Measurements from ENCODE around the gene DCDC2. TPM values are rescaled to one million over a fixed set of nuclear protein-coding genes. Genes with fewer than 3 reads are reported as not detected.

Gene DCDC2
- total RNA-seq, 1 donor from 2014 or later, result not detected

- Mint-ChIP-seq H3K4me1 (ENCODE audit: low read depth, unreplicated experiment) (peaks cover 4% of the 10 kb centered on the region), H3K27ac (ENCODE audit: unreplicated experiment) (no peak overlapping the region), H3K9me3 (ENCODE audit: unreplicated experiment) (peaks cover 6% of the 10 kb centered on the region), H3K36me3 (ENCODE audit: unreplicated experiment) (no peaks in the 10 kb centered on the region), H3K27me3 (ENCODE audit: unreplicated experiment) (peaks cover 5% of the 10 kb centered on the region), H3K4me3 (ENCODE audit: unreplicated experiment) (peak overlapping the region; percentile 80)
- TF ChIP-seq CTCF (IDR thresholded peaks at IDR 0.05; ENCODE audit: partially characterized antibody, unreplicated experiment), result no peak
- no peak for DNase-seq
Observed at GRCh38 chr6:24358219-24358821, 461 bp upstream of the DCDC2 start.

- no peaks in the 10 kb centered on the region for H3K36me3 Mint-ChIP-seq (ENCODE audit: unreplicated experiment)
- peaks cover 5% of the 10 kb centered on the region for H3K27me3 Mint-ChIP-seq (ENCODE audit: unreplicated experiment)
- H3K4me3 Mint-ChIP-seq (ENCODE audit: unreplicated experiment), result no peak overlapping the region
- no peak for TF ChIP-seq CTCF (IDR thresholded peaks at IDR 0.05; ENCODE audit: partially characterized antibody, unreplicated experiment)
- H3K27ac Mint-ChIP-seq (ENCODE audit: unreplicated experiment), result no peak overlapping the region
- H3K4me1 Mint-ChIP-seq (ENCODE audit: low read depth, unreplicated experiment), result peaks cover 4% of the 10 kb centered on the region
- H3K9me3 Mint-ChIP-seq (ENCODE audit: unreplicated experiment), result peaks cover 6% of the 10 kb centered on the region
- DNase-seq, result no peak
Observed at GRCh38 chr6:24356310-24356973, 1.4 kb downstream of the DCDC2 start.

- H3K4me3 Mint-ChIP-seq (ENCODE audit: unreplicated experiment), result no peak overlapping the region
Observed at GRCh38 chr6:24355393-24355792, 2.5 kb downstream of the DCDC2 start.

GRCh38 chr6:24353861-24354260 lies 4.0 kb downstream of the DCDC2 start:
- Mint-ChIP-seq H3K9me3 (ENCODE audit: unreplicated experiment) (peaks cover 4% of the 10 kb centered on the region), H3K36me3 (ENCODE audit: unreplicated experiment) (no peaks in the 10 kb centered on the region), H3K4me3 (ENCODE audit: unreplicated experiment) (no peak overlapping the region), H3K27me3 (ENCODE audit: unreplicated experiment) (no peaks in the 10 kb centered on the region), H3K27ac (ENCODE audit: unreplicated experiment) (no peak overlapping the region), H3K4me1 (ENCODE audit: low read depth, unreplicated experiment) (peaks cover 2% of the 10 kb centered on the region)
- DNase-seq, result no peak
- no peak for TF ChIP-seq CTCF (IDR thresholded peaks at IDR 0.05; ENCODE audit: partially characterized antibody, unreplicated experiment)

More at GRCh38 chr6:24355393-24355792, 2.5 kb downstream of the DCDC2 start:
- no peak for DNase-seq
- H3K9me3 Mint-ChIP-seq (ENCODE audit: unreplicated experiment), result peaks cover 6% of the 10 kb centered on the region
- TF ChIP-seq CTCF (IDR thresholded peaks at IDR 0.05; ENCODE audit: partially characterized antibody, unreplicated experiment), result no peak
- H3K4me1 Mint-ChIP-seq (ENCODE audit: low read depth, unreplicated experiment), result peaks cover 4% of the 10 kb centered on the region
- H3K27ac Mint-ChIP-seq (ENCODE audit: unreplicated experiment), result no peak overlapping the region
- peaks cover 5% of the 10 kb centered on the region for H3K27me3 Mint-ChIP-seq (ENCODE audit: unreplicated experiment)
- H3K36me3 Mint-ChIP-seq (ENCODE audit: unreplicated experiment), result no peaks in the 10 kb centered on the region

GRCh38 chr6:24352434-24352833 lies 5.4 kb downstream of the DCDC2 start:
- DNase-seq, result no peak
- TF ChIP-seq CTCF (IDR thresholded peaks at IDR 0.05; ENCODE audit: partially characterized antibody, unreplicated experiment), result no peak
- Mint-ChIP-seq H3K4me1 (ENCODE audit: low read depth, unreplicated experiment) (no peaks in the 10 kb centered on the region), H3K27ac (ENCODE audit: unreplicated experiment) (no peak overlapping the region), H3K36me3 (ENCODE audit: unreplicated experiment) (no peaks in the 10 kb centered on the region), H3K4me3 (ENCODE audit: unreplicated experiment) (no peak overlapping the region), H3K27me3 (ENCODE audit: unreplicated experiment) (no peaks in the 10 kb centered on the region), H3K9me3 (ENCODE audit: unreplicated experiment) (peaks cover 4% of the 10 kb centered on the region)
